K562 (cell line): ENCODE data around the gene SPAG16. TPM values are rescaled to one million over a fixed set of nuclear protein-coding genes. Genes with fewer than 3 reads are reported as not detected.
"Not testable (repeated sequence)": the region's sequence is repeated elsewhere in the genome, so short reads cannot be mapped to it uniquely, and the experiment has no call there.

Experiments used
- ATAC-seq: fragments of 200-7000 bp; cut with Tn5 transposase; 3 replicates; pipeline ENCODE4 v1.9.1; 2020; ENCODE audit warnings: moderate library complexity
- BruUV-seq: library from RNA; stranded (reverse); fragments of 400-500 nt; replicated peaks from 2 replicates; lab custom pipeline; 2021; lab: Mats Ljungman, UMichigan
- CTCF ChIA-PET: fragments of 300-600 bp; formaldehyde crosslinking; extraction: SDS; loops from one replicate; lab custom pipeline; 2021; ENCODE audit warnings: low intra/inter-chr PET ratio; lab: Yijun Ruan, JAX
- POLR2A ChIA-PET: fragments of 300-600, 350-650 bp; sonication (Branson Sonifier 250); formaldehyde crosslinking; extraction: SDS; loops from one replicate; lab custom pipeline; 2021; ENCODE audit warnings: antibody characterized with exemption, inconsistent platforms; lab: Yijun Ruan, JAX
- DNase-seq, 4 experiments: peaks; one replicate each; pipeline versions ENCODE4 v3.0.0 to v3.0.0-alpha.2; 2011 to 2018; ENCODE audit warnings: low spot score in 3 of 4, mixed read lengths in 3 of 4; ENCODE audit errors: extremely low read depth in 1 of 4
- FAIRE-seq: peaks from 2 replicates; lab custom pipeline; 2011; peaks lifted over from hg19 to GRCh38; lab: Jason Lieb, UNC
- H2AFZ ChIP-seq: 2 replicates; pipeline ENCODE4 v1.6.0; 2011; ENCODE audit warnings: low read depth, low read length, control low read depth, inconsistent platforms
- H3K27ac ChIP-seq: fragments of 200-600 bp; 3 replicates; pipeline ENCODE4 v1.8.0; 2011; ENCODE audit warnings: low read depth, mild to moderate bottlenecking, control low read depth, inconsistent platforms, low read length, moderate library complexity, mixed read lengths; ENCODE audit errors: extremely low read depth
- H3K27me3 ChIP-seq, 2 experiments: fragments of 300-600 bp in 1 of 2; 2 replicates in 1 of 2; 3 replicates in 1 of 2; pipeline versions ENCODE4 v1.6.0 to v1.8.0; 2011; ENCODE audit warnings: inconsistent platforms in 2 of 2, low read length in 2 of 2, mild to moderate bottlenecking in 1 of 2, mixed read lengths in 1 of 2, moderate library complexity in 1 of 2; ENCODE audit not compliant: control insufficient read depth in 2 of 2, insufficient read depth in 2 of 2
- H3K36me3 ChIP-seq: fragments of 300-600 bp; 3 replicates; pipeline ENCODE4 v1.8.0; 2011; ENCODE audit warnings: mild to moderate bottlenecking, low read length, inconsistent platforms; ENCODE audit not compliant: control insufficient read depth, insufficient read depth
- H3K4me1 ChIP-seq, 2 experiments: fragments of 200-600 bp in 1 of 2; replicated peaks in 1 of 2; 2 replicates in 1 of 2; 3 replicates in 1 of 2; pipeline versions ENCODE4 v1.5.1 to v1.8.0; 2011; ENCODE audit warnings: inconsistent platforms in 2 of 2, low read length in 2 of 2, mild to moderate bottlenecking in 1 of 2, mixed read lengths in 1 of 2, moderate library complexity in 1 of 2; ENCODE audit not compliant: control insufficient read depth in 2 of 2, insufficient read depth in 2 of 2
- H3K4me2 ChIP-seq: 2 replicates; pipeline ENCODE4 v1.6.1; 2011; ENCODE audit warnings: low read length, control low read depth, inconsistent platforms, mixed read lengths; ENCODE audit not compliant: insufficient read depth
- H3K4me3 ChIP-seq: fragments of 200-600 bp; sonication (generic), shearing (Covaris generic); 2 replicates; pipeline ENCODE4 v1.5.1; 2016; ENCODE audit warnings: control low read depth, inconsistent platforms
- H3K79me2 ChIP-seq: fragments of 200-600 bp; 3 replicates; pipeline ENCODE4 v1.8.0; 2011; ENCODE audit warnings: low read length, inconsistent platforms; ENCODE audit not compliant: control insufficient read depth, insufficient read depth
- H3K9ac ChIP-seq, 2 experiments: 2 replicates each; pipeline versions ENCODE4 v1.6.0 to v1.6.1; 2011; ENCODE audit warnings: low read depth in 2 of 2, low read length in 2 of 2, control low read depth in 1 of 2, inconsistent platforms in 1 of 2, mild to moderate bottlenecking in 1 of 2, mixed read lengths in 1 of 2; ENCODE audit not compliant: insufficient read depth in 1 of 2
- H3K9me1 ChIP-seq: one replicate; pipeline ENCODE4 v1.6.0; 2011; ENCODE audit warnings: inconsistent platforms, mild to moderate bottlenecking, low read length, moderate library complexity; ENCODE audit not compliant: control insufficient read depth, insufficient read depth
- H3K9me3 ChIP-seq: replicated peaks from 2 replicates; pipeline ENCODE4 v1.5.1; 2011; ENCODE audit warnings: low read depth, low read length, inconsistent platforms; ENCODE audit not compliant: control insufficient read depth, insufficient read depth
- H4K20me1 ChIP-seq: replicated peaks from 2 replicates; pipeline ENCODE4 v1.6.1; 2011; ENCODE audit warnings: low read length, inconsistent platforms, mixed read lengths; ENCODE audit not compliant: control insufficient read depth, insufficient read depth
- ARID3A ChIP-seq: IDR thresholded peaks from 2 replicates; pipeline ENCODE4 v1.6.1; 2012; ENCODE audit warnings: low read depth, low read length, improper control_type of control experiment, borderline replicate concordance
- PRMT5 ChIP-seq: sonication (generic); formaldehyde crosslinking; IDR thresholded peaks from 2 replicates; pipeline ENCODE4 v1.5.0; 2020; ENCODE audit warnings: missing genetic modification reagents
- PTBP1 ChIP-seq: fragments of 200-400 bp; formaldehyde crosslinking; IDR thresholded peaks from 2 replicates; pipeline ENCODE4 v1.6.1; 2017; ENCODE audit warnings: low read depth, low read length
- SAP30 ChIP-seq: fragments of 200-600 bp; sonication (generic); IDR thresholded peaks from 2 replicates; pipeline ENCODE4 v1.6.1; 2012; ENCODE audit warnings: borderline replicate concordance, low read depth, mild to moderate bottlenecking, moderate library complexity, low read length, control low read depth, inconsistent platforms; ENCODE audit not compliant: insufficient read depth, poor library complexity, severe bottlenecking
- SREBF2 ChIP-seq: sonication (generic); formaldehyde crosslinking; IDR thresholded peaks from 2 replicates; pipeline ENCODE4 v1.4.0; 2020; ENCODE audit warnings: mild to moderate bottlenecking, missing genetic modification reagents
- WGBS: fragments of 100-300 bp; shearing (Covaris generic); methylation state at CpG from one replicate; pipeline ENCODE4 v1.1.6; 2016; ENCODE audit warnings: low coverage, mixed read lengths; ENCODE audit not compliant: insufficient coverage; ENCODE audit errors: missing lambda C conversion rate; 5-methylcytosine and 5-hydroxymethylcytosine counted together
- in situ Hi-C: fragments of 300-500 bp; cut with MboI; formaldehyde crosslinking; loops from 4 replicates; pipeline ENCODE4 v1.15.0; 2018; ENCODE audit warnings: inconsistent platforms, mixed read lengths
- intact Hi-C: fragments of 100-400 bp; cut with micrococcal nuclease; formaldehyde crosslinking; loops from 2 replicates; pipeline ENCODE4 v1.14.2; 2022
- polyA plus RNA-seq, 8 experiments: library from polyadenylated mRNA; depleted of rRNA in 4 of 8; stranded (reverse) in 5 of 8; unstranded in 3 of 8; fragments of >200 nt; fragmentation: Nextera tagmentation in 2 of 8; fragmentation: Illumina TruSeq in 1 of 8; extraction: Ambion mirVana in 2 of 8; extraction: Trizol in 1 of 8; gene quantifications; 2 replicates each; pipeline versions ENCODE4 v1.2.1 to v1.2.3, GENCODE V29; 2011 to 2014; ENCODE audit warnings: inconsistent platforms in 1 of 8, missing spikeins in 1 of 8
- total RNA-seq, 7 experiments: library from RNA; depleted of rRNA in 6 of 7; stranded (reverse); fragments of >200 nt in 6 of 7; fragmentation: Illumina TruSeq in 2 of 7; extraction: Trizol in 2 of 7; gene quantifications; 2 replicates each; pipeline versions ENCODE4 v1.2.1 to v1.2.3, GENCODE V29; 2011 to 2021; ENCODE audit warnings: low replicate concordance in 1 of 7
- TF ChIP-seq, protein P1 (sequence below): fragments of 450-650 bp; IDR thresholded peaks from 2 replicates; pipeline ENCODE4 v1.6.1; 2016; ENCODE audit warnings: missing biosample characterization, missing genetic modification characterization

Gene SPAG16
- total and polyA plus RNA-seq, 9 of the 15 experiments (the other 6 are each of a cell fraction or from before 2014, with no cell fraction given): 0.98 to 5.9 (median 3.5) TPM

DNA sequence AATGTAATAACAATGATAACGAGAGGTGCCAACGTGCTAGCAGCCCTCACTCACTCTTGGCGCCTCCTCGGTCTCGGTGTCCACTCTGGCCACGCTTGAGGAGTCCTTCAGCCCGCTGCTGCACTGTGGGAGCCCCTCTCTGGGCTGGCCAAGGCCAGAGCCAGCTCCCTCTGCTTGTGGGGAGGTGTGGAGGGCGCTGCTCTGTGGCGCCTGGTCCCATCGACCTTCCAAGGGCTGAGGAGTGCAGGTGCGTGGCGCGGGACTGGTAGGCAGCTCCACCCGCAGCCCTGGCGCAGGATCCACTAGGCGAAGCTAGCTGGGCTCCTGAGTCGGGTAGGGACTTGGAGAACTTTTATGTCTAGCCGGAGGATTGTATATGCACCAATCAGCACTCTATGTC, 417.1 kb downstream of the SPAG16 start:
- H4K20me1 ChIP-seq, H2AFZ ChIP-seq, H3K4me2 ChIP-seq, H3K27me3 ChIP-seq, H3K4me1 ChIP-seq, H3K9me1 ChIP-seq, H3K36me3 ChIP-seq, H3K4me3 ChIP-seq, intact Hi-C loops, H3K9me3 ChIP-seq, ATAC-seq, POLR2A ChIA-PET, H3K79me2 ChIP-seq, CTCF ChIA-PET, DNase-seq, H3K9ac ChIP-seq, H3K27ac ChIP-seq, in situ Hi-C loops, BruUV-seq, FAIRE-seq: not testable (repeated sequence)
- 0% methylated on average over 11 of the region's 18 CpGs for WGBS

GRCh38 chr2:213703406-213704098, 419.3 kb downstream of the SPAG16 start:
- BruUV-seq: no TSS peak
- Histone ChIP-seq H3K27me3 (no peaks in the 10 kb centered on the region), H3K9ac (no peak overlapping the region), H3K79me2 (no peaks in the 10 kb centered on the region), H3K4me1 (no peaks in the 10 kb centered on the region), H4K20me1 (no peaks in the 10 kb centered on the region), H3K36me3 (no peaks in the 10 kb centered on the region), H3K27ac (no peak overlapping the region), H3K4me2 (no peak overlapping the region), H3K9me1 (no peaks in the 10 kb centered on the region), H3K9me3 (no peaks in the 10 kb centered on the region), H2AFZ (no peak overlapping the region), H3K4me3 (no peak overlapping the region)
- CTCF ChIA-PET: no interaction called here
- DNase-seq (no peak), FAIRE-seq (no peak), ATAC-seq (no peak)
- in situ Hi-C loops (no loop called here), intact Hi-C loops (no loop called here)
- no peak for TF ChIP-seq PRMT5
- no peak for TF ChIP-seq SAP30
- TF ChIP-seq ARID3A: no peak
- TF ChIP-seq, protein P1, sequence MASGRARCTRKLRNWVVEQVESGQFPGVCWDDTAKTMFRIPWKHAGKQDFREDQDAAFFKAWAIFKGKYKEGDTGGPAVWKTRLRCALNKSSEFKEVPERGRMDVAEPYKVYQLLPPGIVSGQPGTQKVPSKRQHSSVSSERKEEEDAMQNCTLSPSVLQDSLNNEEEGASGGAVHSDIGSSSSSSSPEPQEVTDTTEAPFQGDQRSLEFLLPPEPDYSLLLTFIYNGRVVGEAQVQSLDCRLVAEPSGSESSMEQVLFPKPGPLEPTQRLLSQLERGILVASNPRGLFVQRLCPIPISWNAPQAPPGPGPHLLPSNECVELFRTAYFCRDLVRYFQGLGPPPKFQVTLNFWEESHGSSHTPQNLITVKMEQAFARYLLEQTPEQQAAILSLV (tag): no peak
- TF ChIP-seq SREBF2 (CRISPR knock-in tag): no peak
- TF ChIP-seq PTBP1: no peak
- POLR2A ChIA-PET: no interaction called here
- 0% methylated on average over 5 of the region's 6 CpGs for WGBS
